ENCODE measurements around the gene SLC29A1.

DNA sequence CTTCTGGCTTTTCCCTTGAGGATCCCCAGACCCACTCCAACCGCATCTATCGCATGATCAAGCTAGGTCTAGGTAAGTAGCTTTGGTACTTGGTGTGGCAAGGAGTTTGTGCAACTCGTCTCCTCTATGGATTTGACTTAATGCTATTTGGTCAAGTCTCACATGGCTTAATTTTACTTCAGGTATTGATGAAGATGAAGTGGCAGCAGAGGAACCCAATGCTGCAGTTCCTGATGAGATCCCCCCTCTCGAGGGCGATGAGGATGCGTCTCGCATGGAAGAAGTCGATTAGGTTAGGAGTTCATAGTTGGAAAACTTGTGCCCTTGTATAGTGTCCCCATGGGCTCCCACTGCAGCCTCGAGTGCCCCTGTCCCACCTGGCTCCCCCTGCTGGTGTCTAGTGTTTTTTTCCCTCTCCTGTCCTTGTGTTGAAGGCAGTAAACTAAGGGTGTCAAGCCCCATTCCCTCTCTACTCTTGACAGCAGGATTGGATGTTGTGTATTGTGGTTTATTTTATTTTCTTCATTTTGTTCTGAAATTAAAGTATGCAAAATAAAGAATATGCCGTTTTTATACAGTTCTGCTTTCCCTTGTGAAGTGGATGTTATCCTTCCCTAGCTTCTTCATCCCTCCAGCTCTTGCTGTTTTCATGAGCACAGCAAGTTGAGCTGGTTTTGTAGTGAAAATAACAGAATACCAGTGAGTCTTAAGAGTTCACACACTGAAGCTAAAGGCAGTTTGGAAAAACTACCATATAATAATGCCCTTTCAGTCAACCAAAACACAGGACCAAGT, 30.1 kb downstream of the SLC29A1 start:
- TF ChIP-seq, protein P1, sequence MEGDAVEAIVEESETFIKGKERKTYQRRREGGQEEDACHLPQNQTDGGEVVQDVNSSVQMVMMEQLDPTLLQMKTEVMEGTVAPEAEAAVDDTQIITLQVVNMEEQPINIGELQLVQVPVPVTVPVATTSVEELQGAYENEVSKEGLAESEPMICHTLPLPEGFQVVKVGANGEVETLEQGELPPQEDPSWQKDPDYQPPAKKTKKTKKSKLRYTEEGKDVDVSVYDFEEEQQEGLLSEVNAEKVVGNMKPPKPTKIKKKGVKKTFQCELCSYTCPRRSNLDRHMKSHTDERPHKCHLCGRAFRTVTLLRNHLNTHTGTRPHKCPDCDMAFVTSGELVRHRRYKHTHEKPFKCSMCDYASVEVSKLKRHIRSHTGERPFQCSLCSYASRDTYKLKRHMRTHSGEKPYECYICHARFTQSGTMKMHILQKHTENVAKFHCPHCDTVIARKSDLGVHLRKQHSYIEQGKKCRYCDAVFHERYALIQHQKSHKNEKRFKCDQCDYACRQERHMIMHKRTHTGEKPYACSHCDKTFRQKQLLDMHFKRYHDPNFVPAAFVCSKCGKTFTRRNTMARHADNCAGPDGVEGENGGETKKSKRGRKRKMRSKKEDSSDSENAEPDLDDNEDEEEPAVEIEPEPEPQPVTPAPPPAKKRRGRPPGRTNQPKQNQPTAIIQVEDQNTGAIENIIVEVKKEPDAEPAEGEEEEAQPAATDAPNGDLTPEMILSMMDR (IDR thresholded peaks at IDR 0.05): peak in 2 of 4 experiments; percentile 38 to 41
- TF ChIP-seq POLR2AphosphoS5 (IDR thresholded peaks at IDR 0.05) (no peak), POLR2A (IDR thresholded peaks at IDR 0.05) (no peak)

Measured in prostate gland (tissue), 2 donors.